H1 (cell line): Measurements from ENCODE around the gene DPYSL3. TPM values are rescaled to one million over a fixed set of nuclear protein-coding genes. Genes with fewer than 3 reads are reported as not detected.

Experiments used
- BCL11A ChIP-seq, 2 experiments: IDR thresholded peaks; one replicate each; pipeline ENCODE4 v1.6.1; 2011; ENCODE audit warnings: low read depth in 2 of 2, low read length in 2 of 2, mild to moderate bottlenecking in 2 of 2
- CTBP2 ChIP-seq: IDR thresholded peaks from 2 replicates; pipeline ENCODE4 v1.7.0; 2011; ENCODE audit warnings: borderline replicate concordance, mild to moderate bottlenecking, moderate library complexity, mixed read lengths, low read length; ENCODE audit not compliant: insufficient read depth, insufficient read length
- JUN ChIP-seq: IDR thresholded peaks from 2 replicates; pipeline ENCODE4 v1.6.1; 2011; ENCODE audit warnings: low read depth, mild to moderate bottlenecking, improper control_type of control experiment, low read length
- polyA plus RNA-seq, 7 experiments: library from polyadenylated mRNA; depleted of rRNA in 3 of 7; stranded (reverse) in 5 of 7; unstranded in 2 of 7; fragments of >200 nt in 5 of 7; fragments of 200-250 nt in 2 of 7; gene quantifications; 1 replicate in 5 of 7; 2 replicates in 1 of 7; 4 replicates in 1 of 7; pipeline versions ENCODE4 v1.2.1 to v1.2.3, GENCODE V29; 2011 to 2013; ENCODE audit warnings: missing spikeins in 2 of 7, mixed read lengths in 2 of 7
- total RNA-seq: library from RNA; stranded (reverse); fragmentation: NEBNext Ultra II Directional; extraction: Animal tissue kit (Norgen Biotek cat#: 25700); gene quantifications from 2 replicates; pipeline ENCODE4 v1.2.1, GENCODE V29; 2021
- TF ChIP-seq, protein P1 (sequence below): fragments of 300-600 bp; sonication (generic); IDR thresholded peaks from 2 replicates; pipeline ENCODE4 v1.7.1; 2012; ENCODE audit warnings: low read length, moderate library complexity, mild to moderate bottlenecking, inconsistent platforms; ENCODE audit not compliant: insufficient replicate concordance

Gene DPYSL3
- total and polyA plus RNA-seq, 2 of the 8 experiments (the other 6 are each of a cell fraction or from before 2014, with no cell fraction given) = 268 to 387 TPM

DNA sequence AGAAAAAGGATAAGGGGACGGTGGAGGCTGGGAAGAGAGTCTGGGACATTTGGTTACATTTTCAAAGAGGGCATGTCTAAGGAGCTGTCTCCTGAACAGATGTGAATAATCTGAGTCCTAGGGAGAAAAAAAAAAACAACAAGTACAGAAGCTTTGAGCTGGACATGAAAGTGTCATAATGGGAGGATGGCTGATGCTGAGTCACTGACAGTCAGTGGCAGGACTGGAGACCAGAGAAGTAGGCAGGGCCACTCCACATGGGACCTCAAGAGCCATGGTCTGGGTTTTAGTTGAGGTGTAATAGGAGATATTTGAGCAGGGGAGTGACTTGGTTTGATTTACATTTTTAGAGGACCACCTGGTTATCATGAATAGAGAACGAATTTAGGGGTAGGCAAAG is 70.6 kb downstream of the DPYSL3 start (continued):
- TF ChIP-seq BCL11A (IDR thresholded peaks at IDR 0.05; ENCODE audit: low read depth in 2 of 2, low read length in 2 of 2) (no peak), JUN (no peak), CTBP2 (no peak)
- TF ChIP-seq, protein P1, sequence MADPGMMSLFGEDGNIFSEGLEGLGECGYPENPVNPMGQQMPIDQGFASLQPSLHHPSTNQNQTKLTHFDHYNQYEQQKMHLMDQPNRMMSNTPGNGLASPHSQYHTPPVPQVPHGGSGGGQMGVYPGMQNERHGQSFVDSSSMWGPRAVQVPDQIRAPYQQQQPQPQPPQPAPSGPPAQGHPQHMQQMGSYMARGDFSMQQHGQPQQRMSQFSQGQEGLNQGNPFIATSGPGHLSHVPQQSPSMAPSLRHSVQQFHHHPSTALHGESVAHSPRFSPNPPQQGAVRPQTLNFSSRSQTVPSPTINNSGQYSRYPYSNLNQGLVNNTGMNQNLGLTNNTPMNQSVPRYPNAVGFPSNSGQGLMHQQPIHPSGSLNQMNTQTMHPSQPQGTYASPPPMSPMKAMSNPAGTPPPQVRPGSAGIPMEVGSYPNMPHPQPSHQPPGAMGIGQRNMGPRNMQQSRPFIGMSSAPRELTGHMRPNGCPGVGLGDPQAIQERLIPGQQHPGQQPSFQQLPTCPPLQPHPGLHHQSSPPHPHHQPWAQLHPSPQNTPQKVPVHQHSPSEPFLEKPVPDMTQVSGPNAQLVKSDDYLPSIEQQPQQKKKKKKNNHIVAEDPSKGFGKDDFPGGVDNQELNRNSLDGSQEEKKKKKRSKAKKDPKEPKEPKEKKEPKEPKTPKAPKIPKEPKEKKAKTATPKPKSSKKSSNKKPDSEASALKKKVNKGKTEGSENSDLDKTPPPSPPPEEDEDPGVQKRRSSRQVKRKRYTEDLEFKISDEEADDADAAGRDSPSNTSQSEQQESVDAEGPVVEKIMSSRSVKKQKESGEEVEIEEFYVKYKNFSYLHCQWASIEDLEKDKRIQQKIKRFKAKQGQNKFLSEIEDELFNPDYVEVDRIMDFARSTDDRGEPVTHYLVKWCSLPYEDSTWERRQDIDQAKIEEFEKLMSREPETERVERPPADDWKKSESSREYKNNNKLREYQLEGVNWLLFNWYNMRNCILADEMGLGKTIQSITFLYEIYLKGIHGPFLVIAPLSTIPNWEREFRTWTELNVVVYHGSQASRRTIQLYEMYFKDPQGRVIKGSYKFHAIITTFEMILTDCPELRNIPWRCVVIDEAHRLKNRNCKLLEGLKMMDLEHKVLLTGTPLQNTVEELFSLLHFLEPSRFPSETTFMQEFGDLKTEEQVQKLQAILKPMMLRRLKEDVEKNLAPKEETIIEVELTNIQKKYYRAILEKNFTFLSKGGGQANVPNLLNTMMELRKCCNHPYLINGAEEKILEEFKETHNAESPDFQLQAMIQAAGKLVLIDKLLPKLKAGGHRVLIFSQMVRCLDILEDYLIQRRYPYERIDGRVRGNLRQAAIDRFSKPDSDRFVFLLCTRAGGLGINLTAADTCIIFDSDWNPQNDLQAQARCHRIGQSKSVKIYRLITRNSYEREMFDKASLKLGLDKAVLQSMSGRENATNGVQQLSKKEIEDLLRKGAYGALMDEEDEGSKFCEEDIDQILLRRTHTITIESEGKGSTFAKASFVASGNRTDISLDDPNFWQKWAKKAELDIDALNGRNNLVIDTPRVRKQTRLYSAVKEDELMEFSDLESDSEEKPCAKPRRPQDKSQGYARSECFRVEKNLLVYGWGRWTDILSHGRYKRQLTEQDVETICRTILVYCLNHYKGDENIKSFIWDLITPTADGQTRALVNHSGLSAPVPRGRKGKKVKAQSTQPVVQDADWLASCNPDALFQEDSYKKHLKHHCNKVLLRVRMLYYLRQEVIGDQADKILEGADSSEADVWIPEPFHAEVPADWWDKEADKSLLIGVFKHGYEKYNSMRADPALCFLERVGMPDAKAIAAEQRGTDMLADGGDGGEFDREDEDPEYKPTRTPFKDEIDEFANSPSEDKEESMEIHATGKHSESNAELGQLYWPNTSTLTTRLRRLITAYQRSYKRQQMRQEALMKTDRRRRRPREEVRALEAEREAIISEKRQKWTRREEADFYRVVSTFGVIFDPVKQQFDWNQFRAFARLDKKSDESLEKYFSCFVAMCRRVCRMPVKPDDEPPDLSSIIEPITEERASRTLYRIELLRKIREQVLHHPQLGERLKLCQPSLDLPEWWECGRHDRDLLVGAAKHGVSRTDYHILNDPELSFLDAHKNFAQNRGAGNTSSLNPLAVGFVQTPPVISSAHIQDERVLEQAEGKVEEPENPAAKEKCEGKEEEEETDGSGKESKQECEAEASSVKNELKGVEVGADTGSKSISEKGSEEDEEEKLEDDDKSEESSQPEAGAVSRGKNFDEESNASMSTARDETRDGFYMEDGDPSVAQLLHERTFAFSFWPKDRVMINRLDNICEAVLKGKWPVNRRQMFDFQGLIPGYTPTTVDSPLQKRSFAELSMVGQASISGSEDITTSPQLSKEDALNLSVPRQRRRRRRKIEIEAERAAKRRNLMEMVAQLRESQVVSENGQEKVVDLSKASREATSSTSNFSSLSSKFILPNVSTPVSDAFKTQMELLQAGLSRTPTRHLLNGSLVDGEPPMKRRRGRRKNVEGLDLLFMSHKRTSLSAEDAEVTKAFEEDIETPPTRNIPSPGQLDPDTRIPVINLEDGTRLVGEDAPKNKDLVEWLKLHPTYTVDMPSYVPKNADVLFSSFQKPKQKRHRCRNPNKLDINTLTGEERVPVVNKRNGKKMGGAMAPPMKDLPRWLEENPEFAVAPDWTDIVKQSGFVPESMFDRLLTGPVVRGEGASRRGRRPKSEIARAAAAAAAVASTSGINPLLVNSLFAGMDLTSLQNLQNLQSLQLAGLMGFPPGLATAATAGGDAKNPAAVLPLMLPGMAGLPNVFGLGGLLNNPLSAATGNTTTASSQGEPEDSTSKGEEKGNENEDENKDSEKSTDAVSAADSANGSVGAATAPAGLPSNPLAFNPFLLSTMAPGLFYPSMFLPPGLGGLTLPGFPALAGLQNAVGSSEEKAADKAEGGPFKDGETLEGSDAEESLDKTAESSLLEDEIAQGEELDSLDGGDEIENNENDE = no peak
